ENCODE results near the gene ENPP3. TPM values are rescaled to one million over a fixed set of nuclear protein-coding genes. Genes with fewer than 3 reads are reported as not detected.

Gene ENPP3
- polyA plus RNA-seq, 3 donors: not detected

- Mint-ChIP-seq H3K4me1 (no peaks in the 10 kb centered on the region), H3K4me3 (no peak overlapping the region), H3K9me3 (peaks cover 0 to 8% (median 2%) of the 10 kb centered on the region in 7 donors), H3K36me3 (no peaks in the 10 kb centered on the region), H3K27ac (no peak overlapping the region), H3K27me3 (ENCODE audit: low read depth in 3 of 3) (peaks cover 2 to 11% (median 4%) of the 10 kb centered on the region in 3 donors)
- H3K4me1 ChIP-seq (ENCODE audit: control insufficient read depth in 1 of 2, insufficient read depth in 2 of 2, low read length in 2 of 2): no peaks in the 10 kb centered on the region
- H3K27me3 ChIP-seq (ENCODE audit: control insufficient read depth in 2 of 2, insufficient read depth in 2 of 2, low read length in 2 of 2): no peaks in the 10 kb centered on the region
- H3K4me2 ChIP-seq (replicated peaks; ENCODE audit: extremely low read depth, low read length, poor library complexity, severe bottlenecking): no peak overlapping the region
- H3K9ac ChIP-seq (ENCODE audit: insufficient read depth, low read length, poor library complexity, severe bottlenecking): no peak overlapping the region
- no peak overlapping the region for H3K27ac ChIP-seq (ENCODE audit: low read depth in 1 of 2, low read length in 2 of 2)
- H3K9me3 ChIP-seq (replicated peaks in 1 of 2; ENCODE audit: control insufficient read depth in 1 of 2, insufficient read depth in 1 of 2, low read length in 2 of 2): no peaks in the 10 kb centered on the region
- WGBS (ENCODE audit: insufficient coverage): 95% methylated on average over 4 of the region's 5 CpGs
- H4K20me1 ChIP-seq (ENCODE audit: insufficient read depth, low read length): no peaks in the 10 kb centered on the region
- no peak for DNase-seq
- H2AFZ ChIP-seq (ENCODE audit: insufficient read depth, low read depth, low read length, poor library complexity, severe bottlenecking): no peak overlapping the region
- intact Hi-C loops (cut with micrococcal nuclease): no loop called here
- TF ChIP-seq CTCF (IDR thresholded peaks at IDR 0.05): no peak
- no peak overlapping the region for H3K4me3 ChIP-seq (replicated peaks in 1 of 3; ENCODE audit: low read depth in 2 of 3, low read length in 3 of 3)
- H3K36me3 ChIP-seq (replicated peaks in 1 of 2; ENCODE audit: control insufficient read depth in 1 of 2, insufficient read depth in 2 of 2, low read length in 2 of 2): no peaks in the 10 kb centered on the region
- no peaks in the 10 kb centered on the region for H3K79me2 ChIP-seq (ENCODE audit: insufficient read depth, low read length)
Observed at GRCh38 chr6:131678442-131678841, 41.3 kb downstream of the ENPP3 start.

GRCh38 chr6:131680868-131681267 is 43.8 kb downstream of the ENPP3 start:
- H3K4me1 Mint-ChIP-seq: no peaks in the 10 kb centered on the region
- H2AFZ ChIP-seq (ENCODE audit: insufficient read depth, low read depth, low read length, poor library complexity, severe bottlenecking): no peak overlapping the region
- H3K9me3 Mint-ChIP-seq: peaks cover 0 to 8% (median 2%) of the 10 kb centered on the region in 7 donors
- H3K79me2 ChIP-seq (ENCODE audit: insufficient read depth, low read length): no peaks in the 10 kb centered on the region
- H3K4me2 ChIP-seq (replicated peaks; ENCODE audit: extremely low read depth, low read length, poor library complexity, severe bottlenecking): no peak overlapping the region
- H3K4me1 ChIP-seq (ENCODE audit: control insufficient read depth in 1 of 2, insufficient read depth in 2 of 2, low read length in 2 of 2): no peaks in the 10 kb centered on the region
- H3K4me3 Mint-ChIP-seq: no peak overlapping the region
- no peaks in the 10 kb centered on the region for H3K9me3 ChIP-seq (replicated peaks in 1 of 2; ENCODE audit: control insufficient read depth in 1 of 2, insufficient read depth in 1 of 2, low read length in 2 of 2)
- 100% methylated on average over 1 of the region's 2 CpGs for WGBS (ENCODE audit: insufficient coverage)
- H3K27ac Mint-ChIP-seq: no peak overlapping the region
- H3K36me3 ChIP-seq (replicated peaks in 1 of 2; ENCODE audit: control insufficient read depth in 1 of 2, insufficient read depth in 2 of 2, low read length in 2 of 2): no peaks in the 10 kb centered on the region
- DNase-seq: no peak
- intact Hi-C loops (cut with micrococcal nuclease): no loop called here
- no peak for TF ChIP-seq CTCF (IDR thresholded peaks at IDR 0.05)
- no peak overlapping the region for H3K27ac ChIP-seq (ENCODE audit: low read depth in 1 of 2, low read length in 2 of 2)
- no peaks in the 10 kb centered on the region for H3K27me3 ChIP-seq (ENCODE audit: control insufficient read depth in 2 of 2, insufficient read depth in 2 of 2, low read length in 2 of 2)
- H3K4me3 ChIP-seq (replicated peaks in 1 of 3; ENCODE audit: low read depth in 2 of 3, low read length in 3 of 3): no peak overlapping the region
- no peaks in the 10 kb centered on the region for H4K20me1 ChIP-seq (ENCODE audit: insufficient read depth, low read length)
- H3K9ac ChIP-seq (ENCODE audit: insufficient read depth, low read length, poor library complexity, severe bottlenecking): no peak overlapping the region
- H3K36me3 Mint-ChIP-seq: no peaks in the 10 kb centered on the region
- H3K27me3 Mint-ChIP-seq (ENCODE audit: low read depth in 3 of 3): peaks cover 0 to 8% (median 4%) of the 10 kb centered on the region in 3 donors

Measured in CD14-positive monocyte (primary cell).